K562 (cell line): ENCODE measurements around the gene ID1. TPM values are rescaled to one million over a fixed set of nuclear protein-coding genes. Genes with fewer than 3 reads are reported as not detected.

Source experiments
- ATAC-seq: fragments of 200-7000 bp; cut with Tn5 transposase; 3 replicates; pipeline ENCODE4 v1.9.1; 2020; ENCODE audit warnings: moderate library complexity
- BruUV-seq: library from RNA; stranded (reverse); fragments of 400-500 nt; replicated peaks from 2 replicates; lab custom pipeline; 2021; lab: Mats Ljungman, UMichigan
- CTCF ChIA-PET: fragments of 300-600 bp; formaldehyde crosslinking; extraction: SDS; loops from one replicate; lab custom pipeline; 2021; ENCODE audit warnings: low intra/inter-chr PET ratio; lab: Yijun Ruan, JAX
- POLR2A ChIA-PET: fragments of 300-600, 350-650 bp; sonication (Branson Sonifier 250); formaldehyde crosslinking; extraction: SDS; loops from one replicate; lab custom pipeline; 2021; ENCODE audit warnings: antibody characterized with exemption, inconsistent platforms; lab: Yijun Ruan, JAX
- DNase-seq, 4 experiments: peaks; one replicate each; pipeline versions ENCODE4 v3.0.0 to v3.0.0-alpha.2; 2011 to 2018; ENCODE audit warnings: low spot score in 3 of 4, mixed read lengths in 3 of 4; ENCODE audit errors: extremely low read depth in 1 of 4
- FAIRE-seq: peaks from 2 replicates; lab custom pipeline; 2011; peaks lifted over from hg19 to GRCh38; lab: Jason Lieb, UNC
- H2AFZ ChIP-seq: 2 replicates; pipeline ENCODE4 v1.6.0; 2011; ENCODE audit warnings: low read depth, low read length, control low read depth, inconsistent platforms
- H3K27ac ChIP-seq: fragments of 200-600 bp; 3 replicates; pipeline ENCODE4 v1.8.0; 2011; ENCODE audit warnings: low read depth, mild to moderate bottlenecking, control low read depth, inconsistent platforms, low read length, moderate library complexity, mixed read lengths; ENCODE audit errors: extremely low read depth
- H3K27me3 ChIP-seq, 2 experiments: fragments of 300-600 bp in 1 of 2; 2 replicates in 1 of 2; 3 replicates in 1 of 2; pipeline versions ENCODE4 v1.6.0 to v1.8.0; 2011; ENCODE audit warnings: inconsistent platforms in 2 of 2, low read length in 2 of 2, mild to moderate bottlenecking in 1 of 2, mixed read lengths in 1 of 2, moderate library complexity in 1 of 2; ENCODE audit not compliant: control insufficient read depth in 2 of 2, insufficient read depth in 2 of 2
- H3K36me3 ChIP-seq: fragments of 300-600 bp; 3 replicates; pipeline ENCODE4 v1.8.0; 2011; ENCODE audit warnings: mild to moderate bottlenecking, low read length, inconsistent platforms; ENCODE audit not compliant: control insufficient read depth, insufficient read depth
- H3K4me1 ChIP-seq, 2 experiments: fragments of 200-600 bp in 1 of 2; replicated peaks in 1 of 2; 2 replicates in 1 of 2; 3 replicates in 1 of 2; pipeline versions ENCODE4 v1.5.1 to v1.8.0; 2011; ENCODE audit warnings: inconsistent platforms in 2 of 2, low read length in 2 of 2, mild to moderate bottlenecking in 1 of 2, mixed read lengths in 1 of 2, moderate library complexity in 1 of 2; ENCODE audit not compliant: control insufficient read depth in 2 of 2, insufficient read depth in 2 of 2
- H3K4me2 ChIP-seq: 2 replicates; pipeline ENCODE4 v1.6.1; 2011; ENCODE audit warnings: low read length, control low read depth, inconsistent platforms, mixed read lengths; ENCODE audit not compliant: insufficient read depth
- H3K4me3 ChIP-seq: fragments of 200-600 bp; sonication (generic), shearing (Covaris generic); 2 replicates; pipeline ENCODE4 v1.5.1; 2016; ENCODE audit warnings: control low read depth, inconsistent platforms
- H3K79me2 ChIP-seq: fragments of 200-600 bp; 3 replicates; pipeline ENCODE4 v1.8.0; 2011; ENCODE audit warnings: low read length, inconsistent platforms; ENCODE audit not compliant: control insufficient read depth, insufficient read depth
- H3K9ac ChIP-seq, 2 experiments: 2 replicates each; pipeline versions ENCODE4 v1.6.0 to v1.6.1; 2011; ENCODE audit warnings: low read depth in 2 of 2, low read length in 2 of 2, control low read depth in 1 of 2, inconsistent platforms in 1 of 2, mild to moderate bottlenecking in 1 of 2, mixed read lengths in 1 of 2; ENCODE audit not compliant: insufficient read depth in 1 of 2
- H3K9me1 ChIP-seq: one replicate; pipeline ENCODE4 v1.6.0; 2011; ENCODE audit warnings: inconsistent platforms, mild to moderate bottlenecking, low read length, moderate library complexity; ENCODE audit not compliant: control insufficient read depth, insufficient read depth
- H3K9me3 ChIP-seq: replicated peaks from 2 replicates; pipeline ENCODE4 v1.5.1; 2011; ENCODE audit warnings: low read depth, low read length, inconsistent platforms; ENCODE audit not compliant: control insufficient read depth, insufficient read depth
- H4K20me1 ChIP-seq: replicated peaks from 2 replicates; pipeline ENCODE4 v1.6.1; 2011; ENCODE audit warnings: low read length, inconsistent platforms, mixed read lengths; ENCODE audit not compliant: control insufficient read depth, insufficient read depth
- ARNT ChIP-seq, 2 experiments: fragments of 450-650 bp; IDR thresholded peaks; 2 replicates each; pipeline ENCODE4 v1.6.1; 2016; ENCODE audit warnings: mild to moderate bottlenecking in 1 of 2
- FUS ChIP-seq: fragments of 200-400 bp; formaldehyde crosslinking; optimal IDR thresholded peaks from 2 replicates; pipeline ENCODE3; 2017; ENCODE audit warnings: low read depth, low read length
- GATAD2B ChIP-seq: fragments of 450-650 bp; IDR thresholded peaks from 2 replicates; pipeline ENCODE4 v1.6.1; 2017; ENCODE audit warnings: mild to moderate bottlenecking, borderline replicate concordance
- HOXB6 ChIP-seq: fragments of 250-450 bp; sonication (Bioruptor Pico); IDR thresholded peaks from 2 replicates; pipeline ENCODE4 v1.5.1; 2022; ENCODE audit warnings: mild to moderate bottlenecking, borderline replicate concordance
- NONO ChIP-seq, 2 experiments: fragments of 200-400 bp in 1 of 2; fragments of 450-650 bp in 1 of 2; formaldehyde crosslinking in 1 of 2; IDR thresholded peaks; 2 replicates each; pipeline ENCODE4 v1.6.1; 2017; ENCODE audit warnings: low read depth in 2 of 2, mild to moderate bottlenecking in 2 of 2, moderate library complexity in 2 of 2, low read length in 1 of 2
- ZBTB2 ChIP-seq: fragments of 450-650 bp; IDR thresholded peaks from 2 replicates; pipeline ENCODE4 v1.6.1; 2016; ENCODE audit warnings: antibody characterized with exemption
- ZC3H4 ChIP-seq: sonication (generic); formaldehyde crosslinking; IDR thresholded peaks from 2 replicates; pipeline ENCODE4 v1.9.0; 2021; ENCODE audit warnings: missing genetic modification reagents, borderline replicate concordance
- ZNF274 ChIP-seq: IDR thresholded peaks from 2 replicates; pipeline ENCODE4 v1.6.1; 2011; ENCODE audit warnings: low read depth, mild to moderate bottlenecking, low read length, moderate library complexity, borderline replicate concordance
- ZNF408 ChIP-seq: fragments of 250-450 bp; sonication (Bioruptor Pico); IDR thresholded peaks from 2 replicates; pipeline ENCODE4 v1.4.0; 2020; ENCODE audit warnings: low read depth, mild to moderate bottlenecking, moderate library complexity
- WGBS: fragments of 100-300 bp; shearing (Covaris generic); methylation state at CpG from one replicate; pipeline ENCODE4 v1.1.6; 2016; ENCODE audit warnings: low coverage, mixed read lengths; ENCODE audit not compliant: insufficient coverage; ENCODE audit errors: missing lambda C conversion rate; 5-methylcytosine and 5-hydroxymethylcytosine counted together
- in situ Hi-C: fragments of 300-500 bp; cut with MboI; formaldehyde crosslinking; loops from 4 replicates; pipeline ENCODE4 v1.15.0; 2018; ENCODE audit warnings: inconsistent platforms, mixed read lengths
- intact Hi-C: fragments of 100-400 bp; cut with micrococcal nuclease; formaldehyde crosslinking; loops from 2 replicates; pipeline ENCODE4 v1.14.2; 2022
- polyA plus RNA-seq, 8 experiments: library from polyadenylated mRNA; depleted of rRNA in 4 of 8; stranded (reverse) in 5 of 8; unstranded in 3 of 8; fragments of >200 nt; fragmentation: Nextera tagmentation in 2 of 8; fragmentation: Illumina TruSeq in 1 of 8; extraction: Ambion mirVana in 2 of 8; extraction: Trizol in 1 of 8; gene quantifications; 2 replicates each; pipeline versions ENCODE4 v1.2.1 to v1.2.3, GENCODE V29; 2011 to 2014; ENCODE audit warnings: inconsistent platforms in 1 of 8, missing spikeins in 1 of 8
- total RNA-seq, 7 experiments: library from RNA; depleted of rRNA in 6 of 7; stranded (reverse); fragments of >200 nt in 6 of 7; fragmentation: Illumina TruSeq in 2 of 7; extraction: Trizol in 2 of 7; gene quantifications; 2 replicates each; pipeline versions ENCODE4 v1.2.1 to v1.2.3, GENCODE V29; 2011 to 2021; ENCODE audit warnings: low replicate concordance in 1 of 7
- TF ChIP-seq, protein P1 (sequence below), 2 experiments: fragments of 450-650 bp; IDR thresholded peaks; 2 replicates each; pipeline ENCODE4 v1.6.1; 2016; ENCODE audit warnings: mild to moderate bottlenecking in 2 of 2, borderline replicate concordance in 1 of 2, low read depth in 1 of 2, moderate library complexity in 1 of 2

The ID1 gene
- total and polyA plus RNA-seq, 9 of the 15 experiments (the other 6 are each of a cell fraction or from before 2014, with no cell fraction given), result 1.4 to 358 (median 65.0) TPM

- Histone ChIP-seq H3K36me3 (peaks cover 14% of the 10 kb centered on the region; the same call in 1 of the 3 replicates), H3K4me1 (peaks cover 46 to 73% of the 10 kb centered on the region in 2 experiments), H2AFZ (peak overlapping the region; percentile 70; the same call in 1 of the 2 replicates), H4K20me1 (no peaks in the 10 kb centered on the region; the same call in 1 of the 2 replicates), H3K4me3 (peak overlapping the region; percentile 94; the same call in 1 of the 2 replicates), H3K79me2 (peaks cover 35% of the 10 kb centered on the region), H3K27me3 (no peaks in the 10 kb centered on the region), H3K4me2 (peak overlapping the region; percentile 98), H3K9ac (peak overlapping the region; percentile 14 to 27; a peak in 2 of 4 replicates), H3K27ac (peak overlapping the region; percentile 85), H3K9me1 (no peaks in the 10 kb centered on the region), H3K9me3 (no peaks in the 10 kb centered on the region)
- ChIA-PET CTCF (interaction anchor here (9.1 kb wide), 1 partner anchor 46 kb away, joined by 304 read pairs; no protein-coding TSS in a partner anchor), POLR2A (interaction anchor here (1.0 to 7.6 kb wide), 15 partner anchors 14 to 199 kb away, joined by 3 to 107 read pairs (median 7); partner anchors contain the start of gene TPX2)
- DNase-seq, result peak in 2 of 4 experiments; percentile 5 to 36
- in situ Hi-C loops, result no loop called here
- BruUV-seq, result no TSS peak
- ATAC-seq, result no peak
- intact Hi-C loops, result no loop called here
- FAIRE-seq, result peak; percentile 65
- 12% methylated on average over 9 of the region's 9 CpGs for WGBS
- TF ChIP-seq ZBTB2 (no peak), NONO (IDR thresholded peaks at IDR 0.05; ENCODE audit: low read depth in 2 of 2, low read length in 1 of 2) (0 out of 4 replicates have a peak, but pooled peaks of 1 of the 2 experiments have one; percentile 29), FUS (no peak), ZNF274 (0 out of 2 replicates have a peak, but pooled peaks have one; percentile 26), ZC3H4 (CRISPR knock-in tag) (no peak), ZNF408 (CRISPR knock-in tag) (no peak), GATAD2B (0 out of 2 replicates have a peak, but pooled peaks have one; percentile 4), ARNT (IDR thresholded peaks at IDR 0.05) (peak in 1 of 2 experiments; percentile 15; a peak in 1 of 4 replicates), HOXB6 (CRISPR knock-in tag) (no peak)
- TF ChIP-seq, protein P1, sequence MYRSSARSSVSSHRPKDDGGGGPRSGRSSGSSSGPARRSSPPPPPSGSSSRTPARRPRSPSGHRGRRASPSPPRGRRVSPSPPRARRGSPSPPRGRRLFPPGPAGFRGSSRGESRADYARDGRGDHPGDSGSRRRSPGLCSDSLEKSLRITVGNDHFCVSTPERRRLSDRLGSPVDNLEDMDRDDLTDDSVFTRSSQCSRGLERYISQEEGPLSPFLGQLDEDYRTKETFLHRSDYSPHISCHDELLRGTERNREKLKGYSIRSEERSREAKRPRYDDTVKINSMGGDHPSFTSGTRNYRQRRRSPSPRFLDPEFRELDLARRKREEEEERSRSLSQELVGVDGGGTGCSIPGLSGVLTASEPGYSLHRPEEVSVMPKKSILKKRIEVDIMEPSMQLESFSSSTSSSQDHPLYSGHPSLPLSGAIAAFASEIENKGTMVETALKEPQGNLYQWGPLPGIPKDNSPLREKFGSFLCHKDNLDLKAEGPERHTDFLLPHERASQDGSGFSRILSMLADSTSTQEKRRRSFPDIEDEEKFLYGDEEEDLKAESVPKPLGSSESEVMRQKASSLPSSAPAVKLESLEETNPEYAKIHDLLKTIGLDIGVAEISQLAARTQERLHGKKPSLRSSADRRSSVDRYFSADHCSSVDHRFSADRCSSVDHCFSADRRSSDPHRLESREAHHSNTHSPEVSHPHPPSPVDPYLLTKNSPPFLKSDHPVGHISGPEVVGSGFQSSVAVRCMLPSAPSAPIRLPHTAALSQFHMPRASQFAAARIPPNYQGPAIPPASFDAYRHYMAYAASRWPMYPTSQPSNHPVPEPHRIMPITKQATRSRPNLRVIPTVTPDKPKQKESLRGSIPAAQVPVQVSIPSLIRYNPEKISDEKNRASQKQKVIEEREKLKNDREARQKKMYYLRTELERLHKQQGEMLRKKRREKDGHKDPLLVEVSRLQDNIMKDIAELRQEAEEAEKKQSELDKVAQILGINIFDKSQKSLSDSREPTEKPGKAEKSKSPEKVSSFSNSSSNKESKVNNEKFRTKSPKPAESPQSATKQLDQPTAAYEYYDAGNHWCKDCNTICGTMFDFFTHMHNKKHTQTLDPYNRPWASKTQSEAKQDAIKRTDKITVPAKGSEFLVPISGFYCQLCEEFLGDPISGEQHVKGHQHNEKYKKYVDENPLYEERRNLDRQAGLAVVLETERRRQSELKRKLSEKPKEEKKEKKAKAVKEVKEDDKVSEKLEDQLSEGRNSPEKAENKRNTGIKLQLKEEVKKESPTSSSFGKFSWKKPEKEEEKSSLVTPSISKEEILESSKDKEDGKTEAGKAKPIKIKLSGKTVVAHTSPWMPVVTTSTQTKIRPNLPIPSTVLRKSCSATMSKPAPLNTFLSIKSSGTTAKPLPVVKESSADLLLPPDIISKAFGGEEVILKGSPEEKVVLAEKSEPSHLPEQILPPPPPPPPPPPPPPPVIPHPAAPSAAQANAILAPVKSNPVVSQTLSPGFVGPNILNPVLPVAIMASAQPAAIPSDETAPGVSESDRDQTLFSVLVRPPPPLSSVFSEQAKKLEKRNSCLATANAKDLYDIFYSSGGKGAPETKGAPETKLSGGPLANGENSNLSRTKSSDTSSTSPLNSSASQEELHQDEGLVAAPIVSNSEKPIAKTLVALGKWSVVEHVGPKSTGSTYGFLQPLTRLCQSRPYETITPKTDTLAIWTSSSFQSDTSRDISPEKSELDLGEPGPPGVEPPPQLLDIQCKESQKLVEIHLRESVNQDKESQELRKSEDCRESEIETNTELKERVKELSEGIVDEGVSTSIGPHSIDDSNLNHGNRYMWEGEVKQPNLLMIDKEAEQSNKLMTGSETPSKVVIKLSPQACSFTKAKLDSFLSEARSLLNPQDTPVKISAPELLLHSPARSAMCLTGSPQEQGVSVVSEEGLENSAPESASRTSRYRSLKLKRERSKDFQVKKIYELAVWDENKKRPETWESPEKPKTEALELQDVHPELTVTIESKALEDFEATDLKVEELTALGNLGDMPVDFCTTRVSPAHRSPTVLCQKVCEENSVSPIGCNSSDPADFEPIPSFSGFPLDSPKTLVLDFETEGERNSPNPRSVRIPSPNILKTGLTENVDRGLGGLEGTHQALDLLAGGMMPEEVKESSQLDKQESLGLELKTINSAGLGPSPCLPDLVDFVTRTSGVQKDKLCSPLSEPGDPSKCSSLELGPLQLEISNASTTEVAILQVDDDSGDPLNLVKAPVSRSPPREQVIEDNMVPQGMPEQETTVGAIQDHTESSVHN (IDR thresholded peaks at IDR 0.05; ENCODE audit: borderline replicate concordance in 1 of 2, low read depth in 1 of 2), result 0 out of 4 replicates have a peak, but pooled peaks of 1 of the 2 experiments have one; percentile 14
Observed at GRCh38 chr20:31607640-31608250, 2.7 kb downstream of the ID1 start.
